ENCODE results near the gene CC2D2A.
"Not testable (repeated sequence)": the region's sequence is repeated elsewhere in the genome, so short reads cannot be mapped to it uniquely, and the experiment has no call there.

Gene CC2D2A

GRCh38 chr4:15470128-15470475, 420 bp downstream of the CC2D2A start:
- no peak for DNase-seq

- no peak for DNase-seq
These were observed 6.7 kb downstream of the CC2D2A start for GRCh38 chr4:15476396-15476795.

DNA sequence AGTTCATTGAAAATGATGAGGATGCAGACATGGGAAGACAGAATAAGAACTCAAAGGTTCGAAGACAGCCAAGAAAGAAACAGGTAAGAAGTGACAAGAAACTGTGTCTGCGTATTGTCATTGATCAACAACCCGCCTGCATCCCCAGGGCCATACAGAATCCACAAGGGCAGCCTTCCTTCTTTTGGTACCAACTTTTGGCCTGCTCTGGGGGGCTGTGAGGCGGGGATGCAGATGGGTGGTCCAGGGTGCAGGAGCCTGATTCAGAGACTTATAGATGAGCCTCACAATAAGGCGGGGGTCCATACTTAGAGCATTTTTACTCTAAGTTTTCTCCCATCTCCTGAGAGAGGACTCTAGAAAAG, 9.0 kb downstream of the CC2D2A start:
- no peak for DNase-seq

GRCh38 chr4:15479089-15479912, 9.6 kb downstream of the CC2D2A start:
- no peak for DNase-seq

- no peak for DNase-seq
These were observed 10.2 kb downstream of the CC2D2A start for GRCh38 chr4:15479913-15480185.

DNA sequence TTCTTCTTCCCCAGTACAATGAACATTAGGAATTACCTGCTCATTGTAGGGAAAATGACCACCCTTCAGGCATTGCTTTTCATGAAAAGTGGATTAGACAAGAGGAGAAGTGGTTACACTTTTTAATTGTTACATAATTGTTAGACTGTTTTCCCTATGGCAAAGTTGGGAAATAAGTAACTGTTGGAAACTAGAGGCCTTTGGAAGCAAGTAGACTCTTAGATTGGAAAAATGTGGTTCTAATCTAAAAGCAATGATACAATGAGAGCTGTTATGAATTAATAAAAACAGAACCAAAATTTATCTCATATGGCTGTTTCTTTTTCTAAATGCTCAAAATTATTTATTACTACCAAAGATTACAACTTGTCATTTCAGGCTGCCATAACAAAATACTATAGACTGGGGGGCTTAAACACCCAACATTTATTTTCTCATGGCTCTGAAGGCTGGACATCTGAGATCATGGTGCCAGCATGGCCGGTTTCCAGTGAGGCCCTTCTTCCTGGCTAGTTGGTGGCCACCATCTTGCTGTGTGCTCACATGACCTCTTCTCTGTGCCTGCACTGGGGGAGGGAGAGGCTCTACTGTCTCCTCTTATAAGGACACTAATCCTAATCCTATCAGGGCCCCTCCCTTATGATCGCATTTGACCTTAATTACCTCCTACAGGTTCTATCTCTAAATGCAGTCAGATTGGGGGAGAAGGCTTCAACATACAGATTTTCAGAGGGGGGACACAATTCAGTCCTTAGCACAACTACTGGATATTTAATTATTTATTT, 12.5 kb downstream of the CC2D2A start:
- no peak for DNase-seq

DNA sequence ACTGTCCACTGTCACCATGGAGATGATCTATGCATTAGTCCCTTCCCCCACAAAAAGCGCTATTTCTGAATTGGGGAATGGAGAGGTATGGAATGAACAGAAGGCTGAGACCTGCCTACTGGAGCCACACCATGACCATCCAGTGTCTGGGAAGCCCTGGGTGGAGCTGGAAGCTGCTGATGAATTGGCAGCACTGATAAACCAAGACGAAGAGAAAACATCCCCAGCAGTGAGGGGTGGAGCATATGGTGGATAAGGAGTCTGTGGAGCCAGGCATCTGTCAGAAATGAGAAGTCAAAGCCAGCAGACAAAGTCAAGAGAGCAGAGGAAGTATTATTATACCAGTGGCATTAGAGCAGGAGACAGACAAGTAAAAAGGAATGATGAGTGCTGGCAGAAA, 13.2 kb downstream of the CC2D2A start:
- no peak for DNase-seq

DNA sequence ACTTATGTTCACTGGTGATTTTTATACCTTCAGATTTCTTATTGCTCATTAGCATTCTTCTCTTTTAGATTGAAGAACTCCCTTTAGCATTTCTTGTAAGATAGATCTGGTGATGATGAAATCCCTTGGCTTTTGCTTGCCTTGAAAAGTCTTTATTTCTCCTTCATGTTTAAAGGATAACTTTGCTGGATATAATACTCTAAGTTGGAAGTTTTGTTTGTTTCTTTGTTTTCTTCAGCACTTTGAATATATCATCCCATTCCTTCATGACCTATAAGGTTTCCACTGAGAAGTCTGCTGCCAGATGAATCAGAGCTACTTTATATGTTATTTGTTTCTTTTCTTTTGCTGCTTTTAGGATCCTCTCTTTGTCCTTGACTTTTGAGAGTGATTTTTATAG, 18.5 kb downstream of the CC2D2A start:
- DNase-seq, result no peak

DNA sequence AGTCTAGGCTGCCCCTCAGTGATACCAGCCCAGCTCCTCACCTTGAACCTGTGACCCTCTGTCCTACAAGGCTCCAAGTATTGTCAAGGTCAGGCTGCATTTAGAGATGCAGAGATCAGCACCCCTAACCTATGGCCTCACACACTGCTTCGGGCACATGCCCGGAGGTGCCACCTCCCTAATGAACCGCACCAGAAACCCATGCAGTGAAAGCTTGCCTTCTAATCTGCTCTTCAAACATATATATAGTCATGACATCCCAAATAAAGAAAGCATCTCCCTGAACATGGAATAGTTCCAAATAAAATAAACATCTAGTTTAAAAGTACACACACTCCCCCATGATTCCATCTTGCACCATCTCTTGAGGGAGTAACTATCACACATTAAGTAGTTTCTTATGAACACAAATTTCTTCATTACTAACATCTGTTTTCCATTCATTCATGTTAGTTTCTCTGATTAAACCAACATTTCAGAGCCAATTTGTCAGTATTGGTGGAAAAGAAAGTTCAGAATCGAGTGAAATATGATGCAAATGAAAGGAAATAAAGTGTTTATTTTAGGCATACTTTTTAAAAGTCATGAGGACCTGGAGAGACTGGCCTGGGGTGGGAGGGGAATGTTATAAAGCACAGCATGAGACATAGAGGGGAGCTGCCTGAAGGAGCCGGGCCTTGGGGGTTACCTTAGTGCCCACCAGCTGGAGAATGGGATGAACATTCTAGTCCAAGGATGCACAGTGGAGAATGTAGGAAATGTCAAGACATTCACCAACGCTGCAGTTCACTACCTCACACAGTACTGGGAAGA, 19.2 kb downstream of the CC2D2A start:
- no peak for DNase-seq

DNA sequence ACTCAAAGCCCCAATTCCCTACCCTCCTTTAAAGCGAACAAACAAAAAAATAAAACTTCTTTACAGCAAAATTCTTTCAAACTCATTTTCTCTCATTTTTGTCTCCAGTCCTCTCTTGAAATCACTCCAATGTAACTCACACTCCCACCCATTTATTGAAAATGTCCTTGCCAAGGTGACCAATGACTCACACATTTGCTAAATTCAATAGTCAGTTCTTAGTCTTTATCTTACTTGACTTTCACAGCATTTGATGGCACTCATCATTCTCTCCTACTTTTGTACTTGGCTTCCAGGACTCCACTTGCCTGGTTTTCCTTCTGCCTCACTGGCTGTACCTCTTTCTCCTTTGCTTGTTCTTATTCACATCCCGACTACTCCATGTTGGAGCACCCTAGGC, 19.9 kb downstream of the CC2D2A start:
- DNase-seq, result no peak

DNA sequence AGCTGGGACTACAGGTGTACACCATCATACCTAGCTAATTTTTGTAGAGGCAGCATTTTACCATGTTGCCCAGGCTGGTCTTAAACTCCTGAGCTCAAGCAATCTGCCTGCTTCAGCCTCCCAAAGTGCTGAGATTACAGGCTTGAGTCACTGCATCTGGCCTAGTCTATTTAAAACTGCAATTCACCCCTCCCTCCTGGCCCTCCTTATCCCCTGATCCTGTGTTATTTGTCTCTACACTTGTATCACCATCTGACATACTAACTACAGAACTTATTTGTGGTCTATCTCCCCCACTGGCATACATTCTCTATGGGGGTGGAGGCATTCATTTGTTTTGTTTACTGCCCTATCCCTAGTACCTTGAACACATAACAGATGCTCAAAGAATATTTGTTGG, 23.7 kb downstream of the CC2D2A start:
- no peak for DNase-seq

DNA sequence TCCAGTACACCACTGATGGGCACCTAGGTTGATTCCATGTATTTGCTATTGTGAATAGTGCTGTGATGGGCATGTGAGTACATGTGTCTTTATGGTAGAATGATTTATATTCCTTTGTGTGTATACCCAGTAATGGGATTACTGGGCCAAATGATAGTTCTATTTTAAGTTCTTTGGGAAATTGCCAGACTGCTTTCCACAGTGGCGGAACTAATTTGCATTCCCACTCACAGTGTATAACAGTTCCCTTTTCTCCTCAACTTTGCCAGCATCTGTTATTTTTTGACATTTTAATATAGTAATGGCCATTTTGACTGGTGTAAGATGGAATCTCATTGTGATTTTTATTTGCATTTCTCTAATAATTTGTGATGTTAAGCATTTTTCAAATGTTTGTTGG, 25.9 kb downstream of the CC2D2A start:
- no peak for DNase-seq

GRCh38 chr4:15498356-15498755, 28.7 kb downstream of the CC2D2A start:
- DNase-seq, result no peak

DNA sequence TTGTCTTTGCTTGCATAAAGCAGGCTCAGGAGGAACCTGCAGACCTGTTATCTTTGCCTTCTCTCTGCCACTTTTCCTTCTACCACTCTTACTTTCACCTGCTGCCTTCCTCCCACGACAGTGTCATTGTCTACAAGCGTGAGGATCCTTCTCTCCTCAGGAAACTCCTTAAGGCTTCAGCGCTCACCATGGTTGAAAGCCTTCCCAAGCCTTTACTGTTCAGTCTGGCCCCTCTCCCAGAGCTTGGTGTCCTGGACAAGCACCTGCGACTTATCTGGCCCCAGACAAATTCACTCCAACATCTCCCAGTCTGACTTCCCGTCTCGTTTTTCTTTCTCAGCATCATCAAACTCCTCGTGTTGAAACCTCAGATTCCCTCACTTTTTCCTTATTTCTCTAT, 31.0 kb downstream of the CC2D2A start:
- DNase-seq, result no peak

DNA sequence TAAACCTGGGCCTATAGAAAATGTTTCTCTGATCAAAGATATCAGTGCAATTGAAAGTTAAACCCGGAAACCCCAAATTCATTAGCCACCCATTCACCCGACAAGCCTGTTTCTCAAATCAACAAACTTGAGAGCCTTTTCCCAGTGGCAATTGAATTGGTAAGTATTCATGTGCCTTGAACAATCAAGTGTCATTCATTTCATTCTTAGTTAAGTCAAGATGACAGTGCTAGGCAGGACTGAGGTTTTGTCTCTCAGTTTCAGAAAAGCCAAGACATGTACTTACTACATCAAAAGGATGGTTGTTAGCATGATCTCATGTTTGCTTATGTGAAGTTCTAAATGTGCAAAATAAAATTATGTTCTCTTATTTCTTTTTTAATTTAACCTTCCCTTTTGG, 32.3 kb downstream of the CC2D2A start:
- DNase-seq, result no peak

DNA sequence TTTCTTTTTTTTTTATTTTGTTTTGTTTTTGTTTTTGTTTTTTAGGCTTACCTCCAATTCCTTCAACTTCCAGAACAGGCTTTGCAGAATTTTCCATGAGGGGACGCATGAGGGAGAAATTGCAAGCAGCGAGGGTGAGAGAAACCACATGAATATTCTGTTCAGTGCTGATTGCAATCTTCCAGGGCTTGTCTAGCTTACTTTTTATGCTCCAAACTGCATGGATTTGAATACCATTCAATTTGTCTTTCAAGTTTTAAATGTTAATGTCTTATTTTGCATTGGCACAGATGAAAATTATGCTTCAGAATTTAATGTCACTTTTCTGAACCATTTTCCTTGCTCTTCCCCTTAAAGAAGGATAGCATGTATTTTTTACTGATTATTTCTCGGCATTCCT, 32.7 kb downstream of the CC2D2A start:
- no peak for DNase-seq

DNA sequence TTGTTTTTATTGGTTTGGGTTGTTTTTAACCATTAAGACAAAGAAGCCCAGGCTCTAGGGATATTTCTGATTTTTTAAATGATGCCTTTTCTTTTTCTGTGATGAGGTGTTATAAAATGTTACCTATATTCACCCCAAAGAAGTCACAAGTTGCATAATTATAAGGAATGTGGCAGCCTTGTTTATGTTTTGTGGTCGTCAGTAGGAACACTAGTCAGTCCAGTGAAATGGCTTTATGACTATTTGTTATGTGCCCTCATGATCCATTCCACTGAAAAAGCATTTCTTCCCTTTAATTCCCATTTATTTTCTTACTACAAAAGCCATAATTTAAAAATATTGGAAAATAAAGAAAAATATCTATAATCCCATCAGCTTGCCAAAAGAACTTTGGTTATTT, 34.4 kb downstream of the CC2D2A start:
- no peak for DNase-seq

DNA sequence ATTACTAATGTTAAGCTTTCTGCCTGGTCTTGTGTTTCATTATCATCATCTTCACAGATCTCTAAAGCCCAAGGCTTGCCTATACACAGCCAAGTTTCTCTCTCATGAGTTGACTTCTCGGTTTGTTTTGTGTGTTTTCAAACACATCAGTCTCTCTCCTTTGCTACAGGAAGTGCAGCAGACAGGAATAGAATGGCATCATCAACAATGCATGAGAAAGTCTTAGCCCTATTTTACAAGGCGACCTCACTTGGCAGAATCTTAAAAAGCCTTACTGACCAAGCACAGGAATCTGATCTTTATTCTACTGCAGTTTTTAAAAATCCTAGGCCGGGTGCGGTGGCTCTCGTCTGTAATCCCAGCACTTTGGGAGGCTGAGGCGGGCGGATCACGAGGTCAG, 36.8 kb downstream of the CC2D2A start:
- DNase-seq, result no peak

GRCh38 chr4:15507679-15508078, 38.0 kb downstream of the CC2D2A start:
- no peak for DNase-seq

GRCh38 chr4:15510961-15511360, 41.3 kb downstream of the CC2D2A start:
- DNase-seq, result no peak

GRCh38 chr4:15513545-15513944, 43.9 kb downstream of the CC2D2A start:
- DNase-seq, result no peak

DNA sequence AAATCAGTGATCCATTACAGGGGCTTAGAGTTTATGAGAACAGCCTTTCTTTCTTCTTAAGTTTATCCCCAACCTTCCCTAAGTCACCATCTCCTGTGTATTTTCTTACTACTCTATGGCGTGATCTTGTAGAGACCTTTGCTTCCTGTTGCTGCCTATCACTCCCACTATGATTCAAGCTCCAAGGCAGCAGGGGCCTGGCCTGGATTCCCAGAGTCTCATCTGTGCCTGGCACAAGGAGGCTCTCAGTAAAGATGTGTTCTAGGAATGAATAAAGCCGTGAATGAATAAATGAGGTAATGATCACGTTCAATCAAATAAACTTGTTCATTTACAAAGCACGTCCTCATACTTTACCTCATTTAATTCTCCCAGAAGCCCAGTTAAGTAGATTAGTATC, 45.4 kb downstream of the CC2D2A start:
- DNase-seq, result no peak

DNA sequence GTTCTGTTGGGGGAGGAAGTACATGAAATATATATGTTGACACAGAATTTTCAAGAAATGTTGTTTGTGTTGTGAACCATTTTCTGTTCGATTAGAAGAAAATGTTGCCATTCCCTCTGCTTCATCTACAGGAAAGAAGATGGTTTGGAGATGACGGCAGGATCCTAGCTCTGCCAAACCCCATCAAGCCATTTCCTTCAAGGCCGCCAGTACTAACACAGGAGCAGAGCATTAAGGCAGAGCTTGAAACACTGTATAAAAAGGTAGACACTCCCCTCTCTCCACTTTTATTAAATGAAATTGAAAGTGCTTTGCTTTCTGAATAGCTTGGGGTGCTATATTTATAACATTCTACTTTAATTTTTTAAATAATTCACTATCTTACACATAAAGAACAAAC, 46.8 kb downstream of the CC2D2A start:
- DNase-seq, result no peak

DNA sequence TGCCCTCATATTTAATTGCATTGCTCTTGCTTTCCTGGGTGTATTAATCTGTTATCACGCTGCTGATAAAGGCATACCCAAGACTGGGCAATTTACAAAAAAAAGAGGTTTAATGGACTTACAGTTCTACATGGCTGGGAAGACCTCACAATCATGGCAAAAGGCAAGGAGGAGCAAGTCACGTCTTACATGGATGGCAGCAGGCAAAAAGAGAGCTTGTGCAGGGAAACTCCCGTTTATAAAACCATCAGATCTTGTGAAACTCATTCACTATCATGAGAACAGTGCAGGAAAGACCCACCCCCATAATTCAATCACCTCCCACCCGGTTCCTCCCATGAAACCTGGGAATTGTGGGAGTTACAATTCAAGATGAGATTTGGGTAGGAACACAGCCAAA, 48.0 kb downstream of the CC2D2A start:
- not testable (repeated sequence) for DNase-seq
